ENCODE measurements around the gene FAM83C.

FAM83C gene

GRCh38 chr20:35298264-35298663 lies 6.0 kb upstream of the FAM83C start:
- no peak for DNase-seq

GRCh38 chr20:35297740-35298139 lies 5.5 kb upstream of the FAM83C start:
- DNase-seq = no peak

GRCh38 chr20:35297155-35297554 lies 4.9 kb upstream of the FAM83C start:
- no peak for DNase-seq

- DNase-seq = no peak
Observed at GRCh38 chr20:35296101-35296554, 3.9 kb upstream of the FAM83C start.

GRCh38 chr20:35295674-35296073 lies 3.4 kb upstream of the FAM83C start:
- DNase-seq = no peak

- no peak for DNase-seq
Observed at GRCh38 chr20:35295058-35295457, 2.8 kb upstream of the FAM83C start.

GRCh38 chr20:35294293-35294685 lies 2.1 kb upstream of the FAM83C start:
- DNase-seq = no peak

GRCh38 chr20:35293303-35294292 lies 1.4 kb upstream of the FAM83C start:
- no peak for DNase-seq

- DNase-seq = no peak
Observed at GRCh38 chr20:35292504-35293285, 470 bp upstream of the FAM83C start.

- no peak for DNase-seq
Observed at GRCh38 chr20:35290887-35291417, 1.3 kb downstream of the FAM83C start.

- DNase-seq = no peak
Observed at GRCh38 chr20:35290186-35290886, 1.9 kb downstream of the FAM83C start.

- no peak for DNase-seq
Observed at GRCh38 chr20:35288325-35289060, 3.7 kb downstream of the FAM83C start.

- no peak for DNase-seq
Observed at GRCh38 chr20:35287509-35288324, 4.5 kb downstream of the FAM83C start.

GRCh38 chr20:35286899-35287508 lies 5.2 kb downstream of the FAM83C start:
- DNase-seq = no peak

- DNase-seq = no peak
Observed at GRCh38 chr20:35286077-35286898, 5.9 kb downstream of the FAM83C start.

- DNase-seq = no peak
Observed at GRCh38 chr20:35285806-35286076, 6.5 kb downstream of the FAM83C start.

GRCh38 chr20:35284992-35285805 lies 7.0 kb downstream of the FAM83C start:
- DNase-seq = no peak

- peak; percentile 78 for DNase-seq
Observed at GRCh38 chr20:35284267-35284991, 7.8 kb downstream of the FAM83C start, which contains the start of gene EIF6. TSS of gene EIF6 (minus strand) at chr20:35284772. CDS start at chr20:35284487, 285 bp downstream.
